ENCODE data around the gene OLFML2A.

GRCh38 chr9:124782661-124783574 is 6.0 kb downstream of the OLFML2A start:
- TF ChIP-seq FOXM1 (IDR thresholded peaks at IDR 0.05; ENCODE audit: borderline replicate concordance), result no peak
- TF ChIP-seq BHLHE40 (IDR thresholded peaks at IDR 0.05; ENCODE audit: borderline replicate concordance), result no peak
- no peak for TF ChIP-seq HDGF (IDR thresholded peaks at IDR 0.05; ENCODE audit: borderline replicate concordance)
- TF ChIP-seq FOXK2 (IDR thresholded peaks at IDR 0.05), result no peak
- TF ChIP-seq SP1 (IDR thresholded peaks at IDR 0.05), result no peak
- TF ChIP-seq CTBP1 (IDR thresholded peaks at IDR 0.05; ENCODE audit: borderline replicate concordance), result no peak
- TF ChIP-seq ZNF384 (IDR thresholded peaks at IDR 0.05), result no peak
- TF ChIP-seq PKNOX1 (IDR thresholded peaks at IDR 0.05), result no peak
- no peak for TF ChIP-seq NFRKB (IDR thresholded peaks at IDR 0.05)
- no peak for TF ChIP-seq SUZ12 (IDR thresholded peaks at IDR 0.05)
- no peak for TF ChIP-seq ARNT (IDR thresholded peaks at IDR 0.05)
- no peak for TF ChIP-seq ELF4 (IDR thresholded peaks at IDR 0.05)

Measured in HEK293T (cell line).